HG03442 (cell line): Measurements from ENCODE around the gene TRUB2.

Source experiments
- ATAC-seq: cut with Tn5 transposase; IDR thresholded peaks from one replicate; pipeline ENCODE4 v1.9.1; 2021; ENCODE audit warnings: mild to moderate bottlenecking, moderate library complexity; ENCODE audit not compliant: unreplicated experiment

The TRUB2 gene

DNA sequence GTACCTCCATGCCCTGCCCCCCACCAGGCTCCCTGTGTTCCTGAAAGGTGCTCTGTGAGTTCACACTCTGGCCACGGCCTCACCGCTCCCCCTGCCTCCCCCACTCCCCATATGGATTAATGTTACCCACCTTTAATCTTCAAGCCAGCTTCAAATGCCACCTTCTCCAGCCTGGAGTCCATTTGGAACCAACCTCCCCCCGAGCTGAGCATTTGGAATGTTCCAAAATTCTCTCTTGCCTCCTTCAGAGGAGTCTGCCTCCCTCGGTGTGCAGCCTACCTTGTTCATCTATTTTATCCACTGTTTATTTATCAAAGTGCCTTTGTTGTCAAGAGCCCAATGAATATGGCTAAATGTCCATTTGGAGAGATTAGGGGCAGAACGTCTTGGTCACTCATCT, 50.7 kb downstream of the TRUB2 start:
- ATAC-seq, result no peak

DNA sequence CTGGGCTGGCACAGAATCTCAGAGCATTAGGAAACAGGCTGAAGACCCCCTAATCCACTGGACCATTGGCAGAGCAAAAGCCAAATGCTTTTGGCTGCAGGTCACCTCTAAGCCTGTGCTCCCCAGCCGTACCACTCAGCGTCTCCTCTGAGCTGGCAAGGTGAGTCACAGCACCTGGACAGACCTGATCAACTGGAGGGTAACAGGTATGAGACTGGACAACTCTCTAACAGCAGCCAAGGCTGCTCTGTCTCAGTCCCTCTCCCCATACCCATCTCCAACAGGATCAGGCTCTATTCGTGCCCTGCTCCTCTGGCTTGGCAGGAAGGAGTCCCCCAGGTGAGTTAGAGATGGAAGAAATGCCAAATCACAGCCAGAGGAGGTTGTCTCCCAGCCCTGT, 51.1 kb downstream of the TRUB2 start:
- no peak for ATAC-seq

DNA sequence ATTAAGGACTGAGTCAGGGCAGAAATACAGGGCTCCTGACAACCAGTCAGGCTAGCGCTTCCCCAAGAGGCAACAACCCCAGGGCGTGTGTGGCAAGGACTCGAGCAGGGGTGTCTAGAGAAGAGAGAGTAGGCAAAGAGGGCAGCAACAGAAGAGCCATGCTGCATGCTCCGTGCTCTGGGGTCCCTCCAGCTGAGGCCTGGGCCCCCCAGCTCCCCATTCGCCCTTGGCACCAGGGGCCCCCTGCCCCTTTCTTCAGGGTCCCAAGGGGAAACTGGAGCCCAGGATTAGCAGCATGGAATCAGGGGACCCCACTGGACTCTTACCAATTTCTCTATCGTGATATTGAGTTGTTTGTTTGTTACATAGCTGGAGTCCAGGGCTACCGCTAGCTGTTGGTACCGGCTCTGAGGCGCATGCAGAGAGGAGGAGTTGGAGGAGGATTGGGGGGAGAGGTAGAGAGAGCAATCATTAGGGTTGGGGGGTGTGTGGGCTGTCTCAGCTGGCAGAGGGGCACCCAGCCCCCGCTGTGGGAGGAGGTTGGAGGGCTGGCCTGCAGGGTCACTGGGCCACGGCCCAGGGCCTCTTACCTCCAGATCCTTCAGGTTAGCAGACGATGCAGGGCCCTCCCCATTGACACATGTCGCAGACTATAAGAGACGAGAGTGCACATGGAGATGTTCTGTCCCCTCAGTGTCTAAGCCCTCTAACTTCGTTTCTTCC, 55.2 kb downstream of the TRUB2 start:
- ATAC-seq, result no peak

DNA sequence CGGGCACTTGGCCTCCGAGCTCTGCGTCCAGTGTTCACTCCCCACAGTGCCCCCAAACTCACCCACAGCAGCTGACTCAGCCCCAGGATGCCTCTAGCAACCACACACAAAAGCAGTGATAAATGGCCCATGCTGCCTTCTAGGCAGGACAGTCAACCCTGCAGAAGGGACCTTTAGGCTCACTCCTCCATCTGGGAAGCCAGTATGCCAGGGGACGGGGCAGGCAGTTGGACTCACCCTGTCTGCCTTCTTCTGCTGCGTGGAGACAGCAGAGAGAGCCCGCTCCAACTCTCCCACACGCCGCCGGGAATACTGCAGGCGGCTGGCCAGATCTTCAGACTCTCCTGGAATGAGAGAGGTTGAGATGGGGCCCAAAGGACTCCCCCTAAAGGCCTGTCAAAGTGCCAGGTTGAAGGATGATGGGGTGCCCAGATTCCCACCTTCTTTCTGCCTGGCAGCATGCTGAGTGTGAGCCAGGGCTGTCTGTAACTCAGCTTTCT, 56.8 kb downstream of the TRUB2 start:
- no peak for ATAC-seq

DNA sequence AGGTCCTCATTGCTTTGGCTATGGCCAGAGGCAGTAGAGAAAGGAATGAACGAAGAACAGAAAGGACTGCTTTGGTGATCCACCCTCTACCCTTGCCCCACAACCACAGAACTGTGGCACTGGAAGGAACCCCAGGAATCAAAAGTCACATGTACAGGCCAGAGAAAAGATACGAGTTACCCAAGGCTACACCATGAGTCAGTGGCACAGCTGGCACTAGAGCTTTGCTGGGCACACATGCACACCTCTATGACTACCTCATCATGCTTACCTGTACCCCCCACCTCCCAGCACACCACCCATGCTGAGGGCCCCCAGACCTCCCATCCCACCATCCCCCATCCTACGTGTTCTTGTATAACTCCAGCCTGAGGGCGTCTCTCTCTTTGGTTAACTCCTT, 59.6 kb downstream of the TRUB2 start:
- ATAC-seq, result no peak

DNA sequence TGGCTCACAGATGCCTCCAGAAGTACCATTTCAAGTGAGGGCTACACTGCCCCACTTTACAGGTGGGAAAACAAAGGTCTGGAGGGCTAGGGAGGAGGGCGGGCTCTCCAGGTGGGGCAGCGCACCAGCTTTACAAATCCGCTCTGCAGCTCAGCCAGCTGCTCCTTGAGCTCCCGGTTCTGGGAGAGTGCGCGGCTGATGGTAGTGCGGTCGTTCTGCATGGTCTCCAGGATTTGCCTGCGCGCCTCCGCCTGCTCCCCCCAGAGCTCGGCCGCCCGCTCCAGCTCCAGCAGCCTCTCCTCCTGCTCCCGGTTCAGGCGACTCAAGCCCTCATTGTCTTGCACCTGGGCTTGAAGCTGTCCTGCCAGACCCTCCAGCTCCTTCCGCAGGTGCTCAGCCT, 61.9 kb downstream of the TRUB2 start:
- ATAC-seq, result no peak

DNA sequence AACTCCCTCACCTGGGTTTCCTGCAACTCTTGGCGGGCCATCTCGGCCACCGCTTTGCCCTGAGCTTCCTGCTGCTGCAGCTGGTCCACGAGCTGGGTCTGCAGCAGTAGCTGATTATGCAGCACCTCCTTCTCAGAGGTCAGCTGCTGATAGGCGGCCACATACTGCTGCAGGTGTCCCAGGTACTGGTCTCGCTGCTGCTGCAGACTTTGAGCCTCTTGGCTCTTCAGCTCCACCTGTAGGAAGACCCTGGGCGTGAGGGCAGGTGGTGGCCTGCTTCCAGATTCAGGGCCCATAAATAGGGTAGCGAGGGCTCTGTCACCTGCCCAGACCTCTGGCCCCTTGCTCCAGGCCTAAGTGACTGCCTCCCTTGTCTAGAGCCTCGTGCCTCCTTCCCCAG, 63.1 kb downstream of the TRUB2 start:
- no peak for ATAC-seq

DNA sequence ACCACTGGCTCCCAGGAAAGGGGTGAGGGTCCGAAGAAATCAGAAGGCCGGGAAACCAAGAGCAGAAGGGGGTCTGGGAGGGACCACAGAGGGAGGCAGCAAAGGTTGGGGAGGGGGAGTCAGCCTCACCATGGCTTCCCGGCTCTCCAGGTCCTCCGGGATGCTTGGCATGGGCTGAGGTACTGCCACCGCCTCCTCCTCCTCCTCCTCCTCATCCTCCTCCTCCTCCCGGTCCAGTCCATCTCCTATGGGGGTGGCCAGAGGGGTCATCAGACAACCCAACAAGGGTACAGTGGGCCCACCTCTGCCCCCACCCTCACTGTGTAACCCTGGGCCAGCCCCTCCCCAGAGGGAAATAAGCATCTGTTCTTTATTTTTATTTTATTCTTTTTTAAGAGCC, 63.9 kb downstream of the TRUB2 start:
- no peak for ATAC-seq

DNA sequence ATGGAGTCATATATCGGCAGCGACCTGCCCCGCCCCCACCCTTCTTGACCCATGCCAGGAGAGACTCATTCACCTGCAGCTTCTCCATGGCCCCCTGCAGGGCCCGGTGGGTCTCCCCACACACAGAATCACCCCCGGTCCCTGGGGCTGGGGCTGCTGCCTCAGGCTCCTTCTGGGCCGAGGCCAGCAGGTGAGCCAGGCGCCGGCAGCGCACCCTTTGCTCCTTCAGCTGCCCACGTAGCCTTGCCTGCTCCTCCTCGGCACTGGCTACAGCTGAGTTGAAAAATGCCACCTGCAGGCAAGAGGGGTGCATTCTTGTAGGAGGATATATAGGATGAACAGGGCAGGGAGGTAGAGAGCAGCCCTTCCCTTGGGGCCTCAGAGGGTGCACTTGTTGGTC, 64.3 kb downstream of the TRUB2 start:
- ATAC-seq, result no peak

DNA sequence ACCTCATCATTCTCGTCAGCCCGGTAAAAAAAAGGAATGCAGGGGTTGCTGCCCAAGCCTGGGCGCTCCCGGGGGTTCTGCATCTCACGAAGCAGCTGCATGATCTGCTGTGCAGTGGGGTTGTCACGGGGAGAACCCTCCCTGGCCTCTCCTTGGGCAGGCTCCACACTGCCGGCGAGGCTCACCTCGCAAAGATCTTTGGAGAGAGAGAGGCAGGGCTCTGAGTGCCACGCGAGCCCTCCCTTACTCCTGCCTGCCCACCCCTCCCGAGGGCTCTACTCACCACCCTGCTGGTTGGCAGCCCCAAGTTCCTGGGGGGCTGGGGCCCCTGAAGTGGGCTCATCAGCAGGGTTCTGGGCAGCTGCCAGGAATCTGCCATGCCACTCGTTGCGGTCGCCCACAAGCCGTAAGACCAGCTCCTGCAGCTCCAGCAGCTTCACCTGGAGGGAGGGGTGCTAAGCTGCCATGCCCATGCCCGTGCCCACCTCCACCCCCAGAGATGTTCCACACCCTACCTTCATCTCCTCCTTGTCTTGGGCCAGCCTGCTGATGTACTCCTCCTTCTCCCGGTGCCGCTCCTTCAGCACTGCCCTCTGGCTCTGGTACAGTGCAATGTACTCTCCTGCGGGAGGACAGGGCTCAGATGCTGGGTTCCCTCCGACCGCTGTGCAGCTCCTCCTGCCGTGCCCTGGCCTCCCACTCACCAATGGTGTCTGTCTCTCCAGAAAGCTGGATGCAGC, 65.0 kb downstream of the TRUB2 start:
- no peak for ATAC-seq
